Thyroid gland (tissue), 4 donors: Measurements from ENCODE around the gene ZNF641. TPM values are rescaled to one million over a fixed set of nuclear protein-coding genes. Genes with fewer than 3 reads are reported as not detected.
A peak's percentile ranks its signal among the peaks of the same experiment; 100 is the strongest.

Experiments used
- DNase-seq, 2 donors: peaks; one replicate each; pipeline ENCODE4 v3.0.0-alpha.2; 2019
- H3K27ac ChIP-seq, 3 donors: fragments of 200-600 bp; sonication (generic); 1 replicate in 2 of 3; 2 replicates in 1 of 3; pipeline ENCODE4 v1.5.1; 2016 to 2019; ENCODE audit warnings: mild to moderate bottlenecking in 1 of 3, moderate library complexity in 1 of 3
- H3K27me3 ChIP-seq: fragments of 200-600 bp; sonication (generic); one replicate; pipeline ENCODE4 v1.5.1; 2019
- H3K36me3 ChIP-seq, 2 donors: fragments of 200-600 bp; sonication (generic); one replicate each; pipeline ENCODE4 v1.5.1; 2016 to 2019
- H3K4me1 ChIP-seq, 2 donors: fragments of 200-600 bp; sonication (generic); one replicate each; pipeline ENCODE4 v1.5.1; 2017 to 2019
- H3K4me3 ChIP-seq, 3 donors: fragments of 200-600 bp; sonication (generic); replicated peaks in 1 of 3; 1 replicate in 2 of 3; 2 replicates in 1 of 3; pipeline ENCODE4 v1.5.1; 2016; ENCODE audit warnings: mild to moderate bottlenecking in 1 of 3
- H3K9me3 ChIP-seq: fragments of 200-600 bp; sonication (generic); one replicate; pipeline ENCODE4 v1.5.1; 2017
- CTCF ChIP-seq, 6 experiments: fragments of 200-600 bp in 3 of 6; fragments of 450-650 bp in 3 of 6; sonication (generic) in 3 of 6; IDR thresholded peaks; one replicate each; pipeline ENCODE4 v1.5.1; 2016 to 2019; ENCODE audit warnings: antibody characterized with exemption in 6 of 6, mild to moderate bottlenecking in 2 of 6, inconsistent platforms in 1 of 6, moderate library complexity in 1 of 6
- POLR2A ChIP-seq, 2 donors: fragments of 450-650 bp; IDR thresholded peaks; one replicate each; pipeline ENCODE4 v1.6.1; 2017; ENCODE audit warnings: antibody characterized with exemption in 2 of 2, mild to moderate bottlenecking in 2 of 2, moderate library complexity in 1 of 2
- WGBS, 2 donors: methylation state at CpG; one replicate each; pipeline ENCODE4 v1.1.5; 2017; 5-methylcytosine and 5-hydroxymethylcytosine counted together
- intact Hi-C: fragments of 100-400 bp; cut with DNase I; formaldehyde crosslinking; loops from one replicate; pipeline ENCODE4 v1.15.1; 2023
- total RNA-seq, 4 donors: library from RNA; depleted of rRNA; stranded (reverse); fragments of >200 nt; gene quantifications; one replicate each; pipeline ENCODE4 v1.2.3, GENCODE V29; 2016

The ZNF641 gene
- total RNA-seq, 4 donors from 2014 or later = 19.1 to 119 (median 29.9) TPM

- H3K4me1 ChIP-seq = no peaks in the 10 kb centered on the region
- no peaks in the 10 kb centered on the region for H3K27me3 ChIP-seq
- intact Hi-C loops = no loop called here
- no peak for DNase-seq
- WGBS, 2 donors = 70 to 77% methylated on average over 2 of the region's 2 CpGs
- H3K9me3 ChIP-seq = no peaks in the 10 kb centered on the region
- no peak for TF ChIP-seq POLR2A (IDR thresholded peaks at IDR 0.05)
- no peak for TF ChIP-seq CTCF (IDR thresholded peaks at IDR 0.05)
- no peak overlapping the region for H3K4me3 ChIP-seq
- H3K36me3 ChIP-seq = no peaks in the 10 kb centered on the region
- H3K27ac ChIP-seq = no peak overlapping the region
Observed at GRCh38 chr12:48302161-48302911, 48.4 kb downstream of the ZNF641 start.

GRCh38 chr12:48300774-48301173 lies 49.9 kb downstream of the ZNF641 start:
- no peaks in the 10 kb centered on the region for H3K9me3 ChIP-seq
- H3K27ac ChIP-seq = no peak overlapping the region
- no peaks in the 10 kb centered on the region for H3K36me3 ChIP-seq
- H3K4me1 ChIP-seq = peaks cover 0 to 3% of the 10 kb centered on the region in 2 donors
- no peak for TF ChIP-seq CTCF (IDR thresholded peaks at IDR 0.05)
- no peak for TF ChIP-seq POLR2A (IDR thresholded peaks at IDR 0.05)
- H3K27me3 ChIP-seq = no peaks in the 10 kb centered on the region
- intact Hi-C loops = no loop called here
- WGBS, 2 donors = 91% methylated on average over 1 of the region's 1 CpG
- DNase-seq = no peak
- no peak overlapping the region for H3K4me3 ChIP-seq

GRCh38 chr12:48296586-48297282 lies 54.0 kb downstream of the ZNF641 start:
- Histone ChIP-seq H3K4me1 (peaks cover 0 to 3% of the 10 kb centered on the region in 2 donors), H3K27me3 (no peaks in the 10 kb centered on the region), H3K9me3 (no peaks in the 10 kb centered on the region), H3K27ac (peak overlapping the region in 2 of 3 donors; percentile 21 to 54), H3K4me3 (peak overlapping the region in 2 of 3 donors; percentile 49 to 88), H3K36me3 (no peaks in the 10 kb centered on the region)
- TF ChIP-seq POLR2A (IDR thresholded peaks at IDR 0.05) (peak in 1 of 2 donors; percentile 57), CTCF (IDR thresholded peaks at IDR 0.05) (no peak)
- peak; percentile 80 to 88 for DNase-seq
- intact Hi-C loops = no loop called here
- 5% methylated on average over 30 of the region's 30 CpGs for WGBS, 2 donors

- Histone ChIP-seq H3K9me3 (no peaks in the 10 kb centered on the region), H3K27ac (no peak overlapping the region), H3K36me3 (no peaks in the 10 kb centered on the region), H3K4me1 (peaks cover 0 to 3% of the 10 kb centered on the region in 2 donors), H3K4me3 (no peak overlapping the region), H3K27me3 (no peaks in the 10 kb centered on the region)
- no peak for TF ChIP-seq CTCF (IDR thresholded peaks at IDR 0.05)
- no peak for TF ChIP-seq POLR2A (IDR thresholded peaks at IDR 0.05)
- DNase-seq = no peak
- 58 to 71% methylated on average over 2 of the region's 2 CpGs for WGBS, 2 donors
- intact Hi-C loops = no loop called here
Observed at GRCh38 chr12:48292040-48292439, 58.7 kb downstream of the ZNF641 start.

- no peak for DNase-seq
- H3K36me3 ChIP-seq = no peaks in the 10 kb centered on the region
- no peaks in the 10 kb centered on the region for H3K9me3 ChIP-seq
- H3K27me3 ChIP-seq = no peaks in the 10 kb centered on the region
- no peak overlapping the region for H3K27ac ChIP-seq
- TF ChIP-seq CTCF (IDR thresholded peaks at IDR 0.05) (no peak), POLR2A (IDR thresholded peaks at IDR 0.05) (no peak)
- WGBS, 2 donors = 94 to 98% methylated on average over 2 of the region's 2 CpGs
- no peak overlapping the region for H3K4me3 ChIP-seq
- intact Hi-C loops = no loop called here
- H3K4me1 ChIP-seq = peaks cover 0 to 3% of the 10 kb centered on the region in 2 donors
Observed at GRCh38 chr12:48291511-48291910, 59.2 kb downstream of the ZNF641 start.
